GM12892 (cell line): Measurements from ENCODE around the gene NPAS3.

Experiments
- POLR2A ChIP-seq: IDR thresholded peaks from 2 replicates; pipeline ENCODE4 v1.6.1; 2011; ENCODE audit warnings: low read depth, low read length, control low read depth
- POLR2AphosphoS5 ChIP-seq: IDR thresholded peaks from 2 replicates; pipeline ENCODE4 v1.6.1; 2011; ENCODE audit warnings: low read depth, low read length, control low read depth

- TF ChIP-seq POLR2AphosphoS5 (no peak), POLR2A (no peak)
These were observed 910.2 kb downstream of the NPAS3 start for GRCh38 chr14:33848706-33849454.
